GM20000 (cell line): ENCODE data around the gene KRT6C.

Source experiments
- DNase-seq: peaks from one replicate; pipeline ENCODE4 v3.0.0; 2012; ENCODE audit warnings: low spot score
- CTCF ChIP-seq: IDR thresholded peaks from 2 replicates; pipeline ENCODE4 v1.5.1; 2012; ENCODE audit warnings: mild to moderate bottlenecking, control low read depth; ENCODE audit errors: extremely low read depth, missing control alignments

The KRT6C gene

GRCh38 chr12:52473768-52474167 is at the start of gene KRT6C:
KRT6C (minus strand) TSS chr12:52473805; CDS start chr12:52473737, 68 bp downstream.
- no peak for DNase-seq
- TF ChIP-seq CTCF = no peak

GRCh38 chr12:52522346-52523011 is 48.9 kb upstream of the KRT6C start:
- no peak for DNase-seq
- TF ChIP-seq CTCF = no peak

GRCh38 chr12:52521568-52522266 is 48.1 kb upstream of the KRT6C start:
- DNase-seq = no peak
- no peak for TF ChIP-seq CTCF

- no peak for DNase-seq
- TF ChIP-seq CTCF = no peak
These were observed 47.6 kb upstream of the KRT6C start for GRCh38 chr12:52521175-52521567.

- no peak for DNase-seq
- no peak for TF ChIP-seq CTCF
These were observed 46.4 kb upstream of the KRT6C start, which contains the start of gene KRT5 for GRCh38 chr12:52519826-52520662. KRT5 (minus strand) TSS chr12:52520394; CDS start chr12:52520296, 98 bp downstream.

GRCh38 chr12:52519387-52519703 is 45.7 kb upstream of the KRT6C start:
- no peak for TF ChIP-seq CTCF
- DNase-seq = no peak
